Natural killer cell (primary cell): ENCODE measurements around the gene DNAH6. TPM values are rescaled to one million over a fixed set of nuclear protein-coding genes. Genes with fewer than 3 reads are reported as not detected.

Experiments used
- ATAC-seq, 3 donors: fragments of 150-1000 bp in 2 of 3; fragments of 200-7000 bp in 1 of 3; cut with Tn5 transposase; 1 replicate in 1 of 3; 2 replicates in 2 of 3; pipeline ENCODE4 v1.10.0; 2021; ENCODE audit warnings: mild to moderate bottlenecking in 2 of 3, moderate library complexity in 2 of 3
- DNase-seq, 2 donors: peaks; one replicate each; pipeline versions ENCODE4 v3.0.0 to v3.0.0-alpha.2; 2013 to 2021; ENCODE audit warnings: mixed read lengths in 1 of 2
- H3K27ac ChIP-seq: one replicate; pipeline ENCODE4 v1.5.1; 2013; ENCODE audit warnings: mild to moderate bottlenecking, low read length
- H3K27me3 ChIP-seq: one replicate; pipeline ENCODE4 v1.6.1; 2013; ENCODE audit warnings: low read length; ENCODE audit not compliant: control insufficient read depth, insufficient read depth
- H3K36me3 ChIP-seq: one replicate; pipeline ENCODE4 v1.6.1; 2013; ENCODE audit warnings: low read length; ENCODE audit not compliant: control insufficient read depth, insufficient read depth
- H3K4me1 ChIP-seq: one replicate; pipeline ENCODE4 v1.6.1; 2013; ENCODE audit warnings: low read length; ENCODE audit not compliant: control insufficient read depth, insufficient read depth
- H3K4me3 ChIP-seq: one replicate; pipeline ENCODE4 v1.5.1; 2013; ENCODE audit warnings: low read length
- H3K9me3 ChIP-seq: one replicate; pipeline ENCODE4 v1.6.1; 2013; ENCODE audit warnings: low read length; ENCODE audit not compliant: control insufficient read depth, insufficient read depth
- H3K27ac Mint-ChIP-seq, 2 donors: one replicate each; pipeline ENCODE4 v1.8.0; 2022; ENCODE audit warnings: mild to moderate bottlenecking in 2 of 2, mixed read lengths in 2 of 2, moderate library complexity in 1 of 2
- H3K27me3 Mint-ChIP-seq, 2 donors: one replicate each; pipeline ENCODE4 v1.8.0; 2022; ENCODE audit warnings: low read depth in 2 of 2, mixed read lengths in 2 of 2
- H3K36me3 Mint-ChIP-seq: one replicate; pipeline ENCODE4 v1.8.0; 2022; ENCODE audit warnings: mixed read lengths
- H3K4me1 Mint-ChIP-seq, 2 donors: one replicate each; pipeline ENCODE4 v1.8.0; 2022; ENCODE audit warnings: mixed read lengths in 2 of 2
- H3K4me3 Mint-ChIP-seq: one replicate; pipeline ENCODE4 v1.8.0; 2022; ENCODE audit warnings: mild to moderate bottlenecking, moderate library complexity, mixed read lengths
- H3K9me3 Mint-ChIP-seq, 2 donors: one replicate each; pipeline ENCODE4 v1.8.0; 2022; ENCODE audit warnings: mixed read lengths in 2 of 2
- CTCF ChIP-seq: fragments of 200-600 bp; IDR thresholded peaks from one replicate; pipeline ENCODE4 v1.8.0; 2022; ENCODE audit warnings: antibody characterized with exemption
- WGBS: methylation state at CpG from one replicate; pipeline ENCODE4 v1.1.7; 2013; ENCODE audit warnings: missing lambda C conversion rate; ENCODE audit not compliant: insufficient coverage; 5-methylcytosine and 5-hydroxymethylcytosine counted together
- intact Hi-C: fragments of 100-400 bp; cut with micrococcal nuclease; formaldehyde crosslinking; loops from one replicate; pipeline ENCODE4 v1.14.2; 2022
- total RNA-seq, 4 donors: library from RNA; stranded (reverse); fragments of 120-200 nt in 1 of 4; gene quantifications; one replicate each; pipeline versions ENCODE4 v1.2.3 to v1.2.4, GENCODE V29; 2013 to 2022

DNAH6 gene
- total RNA-seq, 3 donors from 2014 or later (not counting 1 experiment from before 2014, with no cell fraction given): 0.05 to 0.60 (median 0.32) TPM

- Mint-ChIP-seq H3K27ac (no peak overlapping the region), H3K27me3 (peaks cover 24 to 48% of the 10 kb centered on the region in 2 donors), H3K4me3 (no peak overlapping the region), H3K36me3 (no peaks in the 10 kb centered on the region), H3K4me1 (no peaks in the 10 kb centered on the region), H3K9me3 (no peaks in the 10 kb centered on the region)
- WGBS: 35% methylated on average over 2 of the region's 3 CpGs
- Histone ChIP-seq H3K27ac (no peak overlapping the region), H3K9me3 (no peaks in the 10 kb centered on the region), H3K27me3 (peaks cover 2% of the 10 kb centered on the region), H3K36me3 (no peaks in the 10 kb centered on the region), H3K4me1 (no peaks in the 10 kb centered on the region), H3K4me3 (no peak overlapping the region)
- DNase-seq (peak in 1 of 2 donors; percentile 11), ATAC-seq (no peak)
- intact Hi-C loops: no loop called here
- no peak for TF ChIP-seq CTCF
Measured at GRCh38 chr2:84534225-84534624, 17.9 kb downstream of the DNAH6 start.

- Histone ChIP-seq H3K27ac (no peak overlapping the region), H3K9me3 (no peaks in the 10 kb centered on the region), H3K4me1 (no peaks in the 10 kb centered on the region), H3K27me3 (peaks cover 2% of the 10 kb centered on the region), H3K36me3 (no peaks in the 10 kb centered on the region), H3K4me3 (no peak overlapping the region)
- DNase-seq (no peak), ATAC-seq (no peak)
- intact Hi-C loops: no loop called here
- TF ChIP-seq CTCF: no peak
- H3K27ac Mint-ChIP-seq: no peak overlapping the region
- H3K27me3 Mint-ChIP-seq: peaks cover 17 to 43% of the 10 kb centered on the region in 2 donors
- no peak overlapping the region for H3K4me3 Mint-ChIP-seq
- 93% methylated on average over 1 of the region's 1 CpG for whole genome bisulfite sequencing
- H3K9me3 Mint-ChIP-seq: no peaks in the 10 kb centered on the region
- no peaks in the 10 kb centered on the region for H3K36me3 Mint-ChIP-seq
- no peaks in the 10 kb centered on the region for H3K4me1 Mint-ChIP-seq
Measured at GRCh38 chr2:84537251-84537650, 21.0 kb downstream of the DNAH6 start.

GRCh38 chr2:84539729-84540128 lies 23.4 kb downstream of the DNAH6 start:
- Mint-ChIP-seq H3K27me3 (peaks cover 14 to 36% of the 10 kb centered on the region in 2 donors), H3K4me1 (no peaks in the 10 kb centered on the region), H3K36me3 (no peaks in the 10 kb centered on the region), H3K9me3 (no peaks in the 10 kb centered on the region), H3K27ac (no peak overlapping the region), H3K4me3 (no peak overlapping the region)
- no peak overlapping the region for H3K4me3 ChIP-seq
- no peak for TF ChIP-seq CTCF
- no peak overlapping the region for H3K27ac ChIP-seq
- H3K36me3 ChIP-seq: no peaks in the 10 kb centered on the region
- no peaks in the 10 kb centered on the region for H3K9me3 ChIP-seq
- peak in 1 of 2 donors; percentile 24 for DNase-seq
- peaks cover 2% of the 10 kb centered on the region for H3K27me3 ChIP-seq
- no peak for ATAC-seq
- no peaks in the 10 kb centered on the region for H3K4me1 ChIP-seq
- intact Hi-C loops: no loop called here

GRCh38 chr2:84545005-84545404 lies 28.7 kb downstream of the DNAH6 start:
- H3K27me3 ChIP-seq: no peaks in the 10 kb centered on the region
- Mint-ChIP-seq H3K9me3 (no peaks in the 10 kb centered on the region), H3K27me3 (peaks cover 7 to 10% of the 10 kb centered on the region in 2 donors), H3K36me3 (no peaks in the 10 kb centered on the region), H3K27ac (no peak overlapping the region), H3K4me1 (no peaks in the 10 kb centered on the region), H3K4me3 (no peak overlapping the region)
- ATAC-seq (no peak), DNase-seq (no peak)
- no peak overlapping the region for H3K4me3 ChIP-seq
- no peaks in the 10 kb centered on the region for H3K36me3 ChIP-seq
- no peaks in the 10 kb centered on the region for H3K4me1 ChIP-seq
- intact Hi-C loops: no loop called here
- H3K9me3 ChIP-seq: no peaks in the 10 kb centered on the region
- no peak for TF ChIP-seq CTCF
- H3K27ac ChIP-seq: no peak overlapping the region
